GM19193 (cell line): ENCODE data around the gene NFATC1.

Experiments
- POLR2A ChIP-seq: IDR thresholded peaks from 4 replicates; pipeline ENCODE4 v1.6.1; 2011; ENCODE audit not compliant: insufficient read depth, insufficient read length; ENCODE audit errors: extremely low read depth

NFATC1 gene

DNA sequence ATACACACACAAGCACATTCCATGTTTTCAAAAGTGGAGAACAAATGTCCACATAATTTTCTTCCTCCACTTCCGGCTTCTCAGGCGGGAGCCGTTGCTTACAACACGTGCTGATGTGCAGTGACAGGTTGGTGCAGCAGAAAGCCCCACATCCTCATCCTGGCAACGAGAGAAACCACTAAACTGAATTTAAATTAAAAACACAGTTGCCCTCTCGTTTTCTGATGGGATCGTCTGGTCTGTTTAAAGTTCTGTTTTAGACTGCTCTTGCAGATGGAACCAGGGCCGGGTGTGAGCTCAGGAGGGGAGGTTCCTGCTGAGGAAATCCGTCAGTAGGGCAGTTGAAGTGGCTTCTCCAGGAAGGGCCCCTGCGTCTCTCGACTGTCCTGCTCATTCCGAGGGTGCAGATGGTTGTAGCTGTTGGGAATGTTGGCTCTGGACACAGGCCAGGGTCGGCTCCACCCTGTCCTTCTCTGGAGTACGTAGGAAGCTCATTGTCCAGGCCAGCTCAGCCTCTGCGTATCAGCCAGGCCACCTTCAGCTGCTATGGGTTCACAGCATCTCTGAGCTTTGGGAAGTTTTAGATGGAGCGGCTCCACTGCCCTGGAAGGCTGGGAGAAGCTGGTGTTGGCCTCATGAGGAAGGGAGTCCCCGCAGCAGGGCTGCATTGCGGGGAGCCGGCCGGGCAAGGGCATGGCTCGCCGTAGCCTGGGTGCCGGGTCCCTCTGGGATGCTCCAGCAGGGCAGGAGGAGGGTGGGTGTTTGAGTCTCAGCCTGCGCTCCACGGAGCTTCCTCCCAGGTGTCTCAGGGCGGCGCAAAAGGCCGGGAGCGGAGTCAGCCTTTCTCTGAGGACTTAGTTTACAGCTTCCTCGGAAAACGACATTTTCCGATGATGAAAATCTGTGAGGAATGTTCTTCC is 58.3 kb downstream of the NFATC1 start:
- TF ChIP-seq POLR2A = no peak

DNA sequence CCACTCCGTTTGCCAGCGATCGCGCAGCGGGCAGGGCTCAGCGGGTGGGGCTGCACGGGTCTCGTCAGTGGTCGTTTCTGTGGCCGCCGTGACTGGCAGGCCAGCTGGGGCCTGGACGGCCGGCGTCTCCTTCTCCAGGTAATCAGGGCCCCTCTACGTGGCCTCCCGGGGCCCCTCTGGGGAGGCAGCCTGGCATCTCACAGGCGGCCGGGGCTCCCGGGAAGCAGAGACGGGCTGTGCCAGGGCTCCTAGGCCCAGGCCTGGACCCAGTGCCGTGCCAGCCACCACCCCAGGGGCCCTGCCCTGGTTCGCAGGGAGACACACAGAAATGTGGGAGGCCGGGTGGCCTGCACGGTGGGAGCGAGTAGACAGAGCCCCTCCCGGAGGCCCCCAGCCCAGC is 59.5 kb downstream of the NFATC1 start:
- TF ChIP-seq POLR2A = no peak

DNA sequence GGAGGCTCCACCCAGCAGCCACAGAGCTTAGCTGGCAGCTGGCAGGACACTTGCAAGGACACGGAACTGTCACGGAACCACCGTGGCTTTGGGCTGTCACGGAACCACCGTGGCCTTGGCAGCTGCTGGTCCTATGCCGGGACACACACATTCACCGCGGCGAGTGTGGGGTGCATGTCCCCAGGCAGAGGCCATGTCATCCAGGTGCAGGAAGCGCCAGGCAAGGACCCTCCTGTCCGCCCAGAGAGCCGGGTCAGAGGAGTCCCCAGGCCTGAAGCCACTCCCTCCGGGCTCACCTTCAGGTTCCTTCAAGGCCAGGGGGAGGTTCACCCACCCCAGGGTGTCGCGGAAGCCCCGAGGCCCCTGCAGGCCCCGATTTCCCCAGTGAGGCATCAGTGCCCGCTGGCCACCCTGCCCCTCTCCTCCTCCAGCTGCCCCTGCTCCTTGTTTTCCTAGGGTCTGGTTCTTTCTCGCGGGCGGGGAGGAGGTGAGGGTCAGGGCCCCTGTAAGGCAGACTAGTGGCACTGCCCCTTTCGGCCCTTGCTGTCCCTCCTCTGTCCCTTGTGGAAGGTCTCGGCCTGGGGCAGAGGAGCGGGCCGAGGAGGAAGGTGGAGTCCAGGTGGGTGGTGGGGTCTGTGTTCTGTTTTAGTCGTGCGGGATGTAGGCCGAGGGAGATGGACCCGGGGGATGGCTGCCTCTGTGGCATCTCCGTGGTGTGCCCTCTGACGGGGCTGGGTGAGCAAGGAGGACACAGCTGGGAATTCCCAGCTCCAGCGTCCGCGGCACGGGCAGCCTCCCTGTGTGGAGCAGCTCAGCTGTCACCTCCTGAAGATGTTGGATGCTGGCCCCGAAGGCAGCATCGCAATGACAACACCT is 60.6 kb downstream of the NFATC1 start:
- no peak for TF ChIP-seq POLR2A

DNA sequence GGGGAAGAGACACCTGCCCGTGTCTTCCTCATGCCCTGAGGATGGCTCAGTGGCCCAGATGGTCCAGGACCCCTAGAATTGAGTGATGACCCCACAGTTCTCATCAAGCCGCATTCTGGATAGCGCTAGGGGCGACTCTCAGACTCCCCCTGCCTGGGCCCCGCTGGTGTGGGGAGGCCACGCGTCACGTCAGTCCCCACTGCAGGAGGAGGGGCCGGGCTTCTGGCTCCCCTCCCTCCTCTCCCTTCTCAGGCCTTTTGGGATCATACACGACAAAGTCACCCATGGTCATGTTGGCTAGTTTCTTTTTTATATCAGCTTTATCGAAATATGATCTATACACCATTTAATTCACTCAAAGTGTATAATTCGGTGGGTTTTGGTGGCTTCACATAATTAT is 61.5 kb downstream of the NFATC1 start:
- TF ChIP-seq POLR2A = no peak

DNA sequence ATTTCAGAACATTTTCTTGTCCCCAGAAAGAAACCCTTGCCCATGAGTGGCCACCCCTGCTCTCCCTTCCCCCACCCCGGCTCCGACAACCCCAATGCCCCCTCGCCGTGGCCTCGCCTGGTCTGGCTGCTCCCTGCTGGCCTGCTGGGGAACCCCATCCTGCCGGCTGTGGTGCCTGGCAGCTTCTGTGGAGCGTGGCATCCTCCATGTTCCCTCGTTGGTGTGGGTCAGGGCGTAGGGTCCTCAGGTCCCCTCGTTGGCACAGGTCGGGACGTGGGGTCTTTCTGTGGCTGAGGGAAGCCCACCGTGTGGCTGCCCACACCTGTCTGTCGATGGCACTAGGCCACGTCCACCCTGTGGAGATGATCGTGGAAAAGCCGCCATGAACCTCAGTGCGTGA is 61.9 kb downstream of the NFATC1 start:
- no peak for TF ChIP-seq POLR2A

DNA sequence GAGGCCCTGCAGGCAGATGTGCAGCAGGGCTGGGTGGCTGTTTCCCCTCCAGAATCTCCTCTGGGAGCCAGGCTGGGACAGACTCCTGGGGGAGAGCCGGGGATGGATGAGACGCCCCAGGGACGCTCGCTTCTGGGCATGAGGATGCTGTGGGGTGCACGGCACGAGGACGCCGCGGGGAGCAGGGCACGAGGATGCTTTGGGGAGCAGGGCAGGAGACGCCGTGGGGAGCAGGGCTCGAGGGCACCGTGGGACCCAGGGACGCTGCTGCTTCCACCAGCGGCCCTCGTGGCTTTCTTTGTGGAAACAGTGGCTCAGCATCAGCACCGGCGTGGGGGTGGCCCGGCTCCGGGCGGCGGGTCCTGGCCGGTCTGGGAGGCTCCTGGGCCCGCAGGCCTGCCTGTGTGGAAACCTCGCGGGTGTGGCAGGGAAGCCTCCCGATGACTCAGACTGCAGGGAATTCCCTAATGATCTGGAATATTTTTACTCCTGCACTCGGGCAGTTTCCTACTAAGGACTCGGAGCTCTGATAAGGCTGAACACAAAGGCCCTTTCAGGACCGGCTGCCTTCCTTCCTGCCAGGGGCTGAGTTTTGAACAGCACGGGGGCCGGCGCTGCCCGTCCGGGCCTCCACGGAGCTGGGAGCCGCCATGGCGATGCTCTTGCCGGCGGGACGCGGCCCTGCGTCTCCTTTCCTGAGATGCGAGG is 62.6 kb downstream of the NFATC1 start:
- no peak for TF ChIP-seq POLR2A

DNA sequence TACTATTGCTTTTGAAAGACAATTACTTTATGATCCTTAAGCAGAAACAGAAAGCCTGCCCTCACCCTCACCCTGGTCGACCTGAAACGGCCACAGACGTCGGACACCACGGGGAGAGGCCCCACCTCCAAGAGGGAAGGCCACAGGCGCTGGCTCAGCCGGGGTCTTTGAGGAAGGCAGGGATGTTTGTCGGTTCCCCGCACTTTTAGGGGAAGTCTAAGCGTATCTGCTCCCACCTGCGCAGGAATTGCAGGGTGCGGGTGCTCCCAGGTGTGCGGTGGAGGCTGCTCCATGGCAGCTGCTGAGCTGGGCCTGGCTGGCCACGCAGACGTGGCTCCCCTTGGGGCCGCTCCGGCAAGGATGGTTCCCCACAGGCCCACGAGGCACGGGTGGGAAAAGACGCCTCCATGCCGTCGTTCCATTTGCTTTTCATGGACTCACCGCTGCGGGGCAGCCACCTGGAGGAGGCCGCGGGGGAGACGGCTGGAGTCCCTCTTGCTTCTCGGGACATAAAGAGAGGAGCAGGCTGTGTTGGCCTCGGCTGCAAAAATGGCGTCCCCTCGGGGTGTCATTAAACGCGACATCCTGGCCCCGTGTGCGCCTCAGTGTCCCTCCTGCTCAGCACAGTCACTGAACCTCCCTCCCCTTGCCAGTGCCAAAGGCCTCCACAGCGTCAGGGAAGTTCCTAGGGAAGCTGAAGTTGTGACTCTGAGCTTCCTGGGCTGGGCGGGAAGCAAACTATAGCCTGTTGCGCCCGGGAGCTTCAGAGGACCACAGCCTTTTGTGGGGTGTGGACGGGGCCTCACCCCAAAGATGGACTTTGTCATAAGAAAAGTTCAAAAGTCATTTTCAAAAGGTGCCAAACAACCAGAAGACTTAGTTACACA is 63.4 kb downstream of the NFATC1 start:
- TF ChIP-seq POLR2A = no peak

DNA sequence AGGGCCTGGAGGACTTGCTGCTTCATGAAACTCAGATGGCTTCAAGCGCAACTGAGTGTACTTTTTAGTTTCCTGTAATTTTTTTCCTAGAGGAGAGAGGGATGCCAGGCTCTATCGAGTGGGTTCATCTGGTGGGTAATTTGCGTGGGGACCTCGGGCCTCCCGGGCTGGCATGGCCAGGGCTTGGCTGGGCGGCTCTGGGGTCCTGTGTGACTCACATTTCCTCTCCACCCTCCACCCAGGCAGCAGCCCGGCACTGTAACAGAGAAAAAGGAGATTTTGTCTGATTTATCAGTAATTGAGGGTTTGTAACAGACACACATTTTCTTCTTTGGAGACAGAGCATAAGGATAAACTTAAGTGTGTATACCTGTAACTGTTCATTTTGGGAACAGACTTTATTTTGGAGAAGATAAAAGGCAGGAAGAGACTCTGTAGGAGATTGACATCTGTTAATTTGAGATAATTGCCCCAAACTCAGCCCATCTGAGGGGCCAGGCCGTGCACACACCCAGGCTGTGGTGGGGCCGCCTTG is 64.3 kb downstream of the NFATC1 start:
- no peak for TF ChIP-seq POLR2A

DNA sequence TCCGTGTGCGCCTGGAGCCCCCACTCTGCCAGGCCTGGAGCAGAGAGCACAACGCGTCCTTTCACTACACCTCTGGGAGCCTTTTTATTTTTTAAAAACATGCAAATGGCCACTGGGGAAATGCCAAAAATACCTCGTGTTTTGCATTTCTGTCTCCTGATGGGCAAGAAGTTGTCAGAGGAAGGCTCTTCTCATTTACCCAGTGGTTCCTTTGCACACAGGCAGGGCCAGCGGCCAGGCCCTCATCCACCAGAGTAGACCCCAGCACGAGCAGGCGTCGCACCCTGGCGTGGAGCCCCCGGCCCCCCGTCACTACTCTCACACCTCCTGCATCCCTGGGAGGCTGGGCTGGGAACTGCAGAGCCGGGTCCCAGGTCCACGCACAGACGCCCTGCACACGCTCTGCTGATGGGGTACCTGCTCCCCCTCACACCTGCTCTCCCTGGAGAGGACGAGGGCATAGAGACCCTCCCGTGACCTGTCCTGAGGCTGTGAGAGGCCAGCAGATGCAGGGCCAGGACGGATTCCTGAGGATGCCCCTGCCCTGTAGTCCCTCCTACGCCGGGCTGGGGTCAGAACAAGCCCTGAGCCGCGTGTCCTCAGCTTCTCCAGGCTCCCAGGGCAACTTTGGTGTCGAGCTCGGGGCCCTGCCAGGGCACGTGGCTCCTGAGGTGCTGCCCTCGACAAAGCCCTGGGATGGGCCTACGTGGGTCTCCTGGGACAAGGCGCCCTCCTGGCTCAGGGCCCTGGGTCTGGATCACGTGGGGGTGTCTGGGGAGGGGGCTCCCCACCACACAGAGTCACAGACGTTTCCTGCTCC is 65.0 kb downstream of the NFATC1 start:
- peak; percentile 80 for TF ChIP-seq POLR2A

DNA sequence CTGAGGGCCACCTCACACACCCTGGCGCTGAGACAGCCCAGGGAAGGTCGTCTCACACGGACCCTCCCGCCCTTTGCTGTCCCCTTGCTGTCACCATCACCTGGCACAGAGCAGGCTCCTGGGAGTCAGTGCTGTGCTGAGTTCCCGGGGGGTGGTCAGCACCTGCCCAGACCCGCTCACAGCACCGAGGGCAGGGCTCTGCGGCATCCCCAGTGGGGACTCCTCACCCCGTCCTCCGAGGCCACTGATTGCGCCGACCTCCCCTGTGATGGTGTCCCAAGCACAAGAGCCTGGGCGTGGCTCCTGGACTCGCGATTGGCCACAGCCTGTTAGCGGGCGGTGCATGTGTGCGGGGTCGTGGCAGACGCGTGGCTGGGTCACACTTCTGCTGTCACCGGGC is 65.9 kb downstream of the NFATC1 start:
- TF ChIP-seq POLR2A = no peak

DNA sequence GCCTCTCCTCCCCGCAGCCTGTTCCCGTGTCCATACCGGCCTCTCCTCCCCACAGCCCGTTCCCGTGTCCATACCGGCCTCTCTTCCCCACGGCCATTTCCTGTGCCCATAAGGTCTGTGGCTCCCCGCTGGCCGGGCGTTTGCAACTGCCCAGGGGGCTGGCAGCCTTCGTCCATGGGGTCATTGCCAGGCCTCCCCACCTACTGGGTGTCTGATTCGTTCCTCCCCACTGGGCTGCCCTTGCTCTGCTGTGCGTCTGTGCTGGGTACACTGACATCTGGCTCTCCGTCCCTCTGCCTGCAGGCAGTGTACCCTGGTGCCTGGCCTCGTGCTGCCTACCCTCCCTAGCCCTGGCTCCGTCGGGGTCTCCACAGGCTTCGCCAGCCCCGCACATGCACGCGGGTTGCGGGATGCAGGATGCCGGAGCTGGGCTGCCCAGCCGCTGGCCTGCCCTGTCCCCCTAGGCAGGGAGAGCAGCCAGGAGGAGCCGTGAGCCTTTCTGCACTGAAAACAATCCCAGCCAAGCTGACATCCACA is 67.8 kb downstream of the NFATC1 start:
- TF ChIP-seq POLR2A = no peak

DNA sequence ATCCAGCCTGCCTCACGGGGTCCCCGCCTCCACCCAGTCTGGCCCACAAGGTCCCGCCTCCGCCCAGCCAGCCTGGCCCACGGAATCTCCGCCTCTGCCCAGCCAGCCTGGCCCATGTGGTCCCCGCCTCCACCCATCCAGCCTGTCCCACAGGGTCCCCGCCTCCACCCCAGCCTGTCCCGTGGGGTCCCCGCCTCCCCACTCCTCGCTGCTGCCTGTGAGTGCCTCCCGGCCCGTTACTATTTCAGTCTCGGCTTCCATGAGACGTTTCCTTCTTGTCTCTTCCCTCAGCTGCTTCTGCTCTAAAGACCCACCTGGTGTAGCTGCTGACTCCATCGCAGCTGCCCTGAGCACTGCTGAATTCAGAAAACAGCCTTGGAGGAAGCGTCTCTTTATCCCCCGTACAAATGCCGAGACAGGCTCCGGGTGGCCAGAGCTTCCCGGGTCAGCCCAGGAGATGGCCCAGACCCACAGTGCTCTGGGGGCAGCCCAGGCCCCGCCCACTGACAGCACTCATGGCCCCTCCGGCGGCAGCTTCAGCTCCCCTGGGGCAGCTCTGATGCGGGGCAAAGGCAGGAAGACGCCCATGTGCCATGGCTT is 69.8 kb downstream of the NFATC1 start:
- peak; percentile 41 for TF ChIP-seq POLR2A
